H1 (cell line): ENCODE measurements around the gene RPUSD4. TPM values are rescaled to one million over a fixed set of nuclear protein-coding genes. Genes with fewer than 3 reads are reported as not detected.

Experiments used
- CTCF ChIA-PET: fragments of 300-600 bp; sonication (Branson Sonifier 250); formaldehyde crosslinking; loops from one replicate; lab custom pipeline; 2021; ENCODE audit not compliant: partially characterized antibody; lab: Charles Lee
- POLR2A ChIA-PET: fragments of 300-600 bp; sonication (Branson Sonifier 250); formaldehyde crosslinking; loops from one replicate; lab custom pipeline; 2021; ENCODE audit warnings: inconsistent platforms; ENCODE audit not compliant: partially characterized antibody; lab: Charles Lee
- DNase-seq, 2 experiments: peaks; one replicate each; pipeline versions ENCODE4 v3.0.0 to v3.0.0-alpha.2; 2010 to 2022; ENCODE audit warnings: low spot score in 2 of 2, low read depth in 1 of 2, mixed read lengths in 1 of 2
- FAIRE-seq: peaks from 2 replicates; lab custom pipeline; 2011; peaks lifted over from hg19 to GRCh38; lab: Jason Lieb, UNC
- H2AFZ ChIP-seq: 2 replicates; pipeline ENCODE4 v1.8.1; 2012; ENCODE audit warnings: low read length, inconsistent platforms
- H2AK5ac ChIP-seq: 2 replicates; pipeline ENCODE4 v1.6.1; 2013; ENCODE audit warnings: low read depth, low read length
- H2BK120ac ChIP-seq: replicated peaks from 2 replicates; pipeline ENCODE3; 2013; ENCODE audit warnings: low read depth, low read length, inconsistent platforms
- H2BK12ac ChIP-seq: 2 replicates; pipeline ENCODE4 v1.6.1; 2013; ENCODE audit warnings: low read depth, low read length
- H2BK15ac ChIP-seq: 2 replicates; pipeline ENCODE4 v1.6.1; 2013; ENCODE audit warnings: low read length
- H2BK20ac ChIP-seq: 2 replicates; pipeline ENCODE4 v1.6.1; 2013; ENCODE audit warnings: low read length
- H2BK5ac ChIP-seq: 2 replicates; pipeline ENCODE4 v1.6.1; 2013; ENCODE audit warnings: low read depth, low read length
- H3K14ac ChIP-seq: 2 replicates; pipeline ENCODE4 v1.6.1; 2013; ENCODE audit warnings: inconsistent platforms; ENCODE audit not compliant: insufficient read length
- H3K18ac ChIP-seq: 2 replicates; pipeline ENCODE4 v1.6.1; 2013; ENCODE audit warnings: low read length; ENCODE audit errors: extremely low read depth
- H3K23ac ChIP-seq: 2 replicates; pipeline ENCODE4 v1.6.1; 2013; ENCODE audit warnings: inconsistent platforms; ENCODE audit not compliant: insufficient read length
- H3K23me2 ChIP-seq: 2 replicates; pipeline ENCODE4 v1.6.1; 2013; ENCODE audit warnings: low read depth, low read length
- H3K27ac ChIP-seq: 2 replicates; pipeline ENCODE4 v1.6.1; 2011; ENCODE audit warnings: low read depth, low read length, inconsistent platforms
- H3K27me3 ChIP-seq, 4 experiments: replicated peaks in 1 of 4; 1 replicate in 1 of 4; 2 replicates in 3 of 4; pipeline versions ENCODE4 v1.6.1 to v1.8.1; 2011 to 2013; ENCODE audit warnings: low read length in 3 of 4, mild to moderate bottlenecking in 3 of 4, inconsistent platforms in 2 of 4, mixed read lengths in 2 of 4, moderate library complexity in 1 of 4; ENCODE audit not compliant: control insufficient read depth in 3 of 4, insufficient read depth in 3 of 4; ENCODE audit errors: extremely low read depth in 1 of 4
- H3K36me3 ChIP-seq, 4 experiments: 2 replicates each; pipeline versions ENCODE4 v1.6.1 to v1.8.1; 2011 to 2013; ENCODE audit warnings: mild to moderate bottlenecking in 4 of 4, low read length in 3 of 4, moderate library complexity in 2 of 4, control low read depth in 1 of 4, inconsistent platforms in 1 of 4; ENCODE audit not compliant: insufficient read depth in 4 of 4, control insufficient read depth in 2 of 4
- H3K4ac ChIP-seq: replicated peaks from 2 replicates; pipeline ENCODE3; 2013; ENCODE audit warnings: low read length, low read depth, mixed read lengths, inconsistent platforms; ENCODE audit not compliant: insufficient read length
- H3K4me1 ChIP-seq, 4 experiments: replicated peaks in 1 of 4; 1 replicate in 1 of 4; 2 replicates in 3 of 4; pipeline versions ENCODE4 v1.6.1 to v1.8.1; 2011 to 2013; ENCODE audit warnings: low read length in 3 of 4, inconsistent platforms in 2 of 4, mixed read lengths in 1 of 4; ENCODE audit not compliant: insufficient read depth in 4 of 4, control insufficient read depth in 3 of 4
- H3K4me2 ChIP-seq, 2 experiments: 2 replicates each; pipeline versions ENCODE4 v1.6.1 to v1.8.1; 2011 to 2013; ENCODE audit warnings: low read depth in 2 of 2, low read length in 2 of 2, control low read depth in 1 of 2, inconsistent platforms in 1 of 2, mild to moderate bottlenecking in 1 of 2; ENCODE audit not compliant: insufficient read depth in 1 of 2
- H3K4me3 ChIP-seq, 4 experiments: fragments of 200-600, 300-600 bp in 1 of 4; sonication (generic), shearing (Covaris generic), sonication (Bioruptor Twin) in 1 of 4; 2 replicates each; pipeline versions ENCODE4 v1.5.1 to v1.8.1; 2011 to 2016; ENCODE audit warnings: low read length in 4 of 4, low read depth in 3 of 4, control low read depth in 2 of 4, inconsistent platforms in 2 of 4, mild to moderate bottlenecking in 2 of 4, mixed read lengths in 1 of 4, moderate library complexity in 1 of 4; ENCODE audit not compliant: insufficient read depth in 2 of 4; ENCODE audit errors: extremely low read depth in 1 of 4
- H3K56ac ChIP-seq: replicated peaks from 2 replicates; pipeline ENCODE3; 2013; ENCODE audit warnings: low read depth, mild to moderate bottlenecking, mixed read lengths, low read length, inconsistent platforms; ENCODE audit not compliant: insufficient read length
- H3K79me1 ChIP-seq: 2 replicates; pipeline ENCODE4 v1.6.1; 2013; ENCODE audit warnings: low read depth, low read length, control low read depth
- H3K79me2 ChIP-seq, 2 experiments: 2 replicates each; pipeline versions ENCODE4 v1.6.1 to v1.8.1; 2012 to 2013; ENCODE audit warnings: low read length in 2 of 2, mild to moderate bottlenecking in 2 of 2, inconsistent platforms in 1 of 2; ENCODE audit not compliant: insufficient read depth in 2 of 2, control insufficient read depth in 1 of 2
- H3K9ac ChIP-seq, 4 experiments: replicated peaks in 1 of 4; 1 replicate in 1 of 4; 2 replicates in 3 of 4; pipeline versions ENCODE4 v1.6.1 to v1.8.1; 2011 to 2013; ENCODE audit warnings: low read depth in 3 of 4, low read length in 3 of 4, control low read depth in 2 of 4, mild to moderate bottlenecking in 2 of 4, moderate library complexity in 2 of 4, inconsistent platforms in 1 of 4; ENCODE audit errors: extremely low read depth in 1 of 4
- H3K9me3 ChIP-seq, 2 experiments: 2 replicates each; pipeline versions ENCODE4 v1.6.1 to v1.8.1; 2012 to 2013; ENCODE audit warnings: mild to moderate bottlenecking in 2 of 2, moderate library complexity in 2 of 2, control low read depth in 1 of 2, inconsistent platforms in 1 of 2, low read depth in 1 of 2, low read length in 1 of 2, mixed read lengths in 1 of 2; ENCODE audit not compliant: insufficient read depth in 2 of 2
- H4K20me1 ChIP-seq, 2 experiments: replicated peaks in 1 of 2; 2 replicates each; pipeline versions ENCODE3 to v1.8.1; 2011 to 2013; ENCODE audit warnings: inconsistent platforms in 2 of 2, low read length in 2 of 2, mild to moderate bottlenecking in 1 of 2; ENCODE audit not compliant: insufficient read depth in 2 of 2, control insufficient read depth in 1 of 2
- H4K5ac ChIP-seq: 2 replicates; pipeline ENCODE4 v1.6.1; 2013; ENCODE audit warnings: low read length, low read depth, mixed read lengths, inconsistent platforms; ENCODE audit not compliant: insufficient read length
- H4K8ac ChIP-seq: 2 replicates; pipeline ENCODE4 v1.8.0; 2013; ENCODE audit warnings: mild to moderate bottlenecking, moderate library complexity, low read length, inconsistent platforms; ENCODE audit not compliant: insufficient read depth; ENCODE audit errors: extremely low read depth
- H4K91ac ChIP-seq: replicated peaks from 2 replicates; pipeline ENCODE3; 2013; ENCODE audit warnings: low read length, mixed read lengths, inconsistent platforms; ENCODE audit not compliant: insufficient read length
- MAFK ChIP-seq: IDR thresholded peaks from 2 replicates; pipeline ENCODE4 v1.6.1; 2012; ENCODE audit warnings: low read depth, mild to moderate bottlenecking, improper control_type of control experiment, low read length
- ZNF274 ChIP-seq: IDR thresholded peaks from 2 replicates; pipeline ENCODE4 v1.7.0; 2012; ENCODE audit warnings: low read length, borderline replicate concordance; ENCODE audit errors: extremely low read depth
- WGBS, 2 experiments: shearing (Covaris generic) in 1 of 2; methylation state at CpG; one replicate each; pipeline versions ENCODE4 v1.1.6 to v1.1.7; 2013 to 2015; ENCODE audit warnings: low lambda C conversion rate in 2 of 2, mixed read lengths in 2 of 2, inconsistent platforms in 1 of 2, low coverage in 1 of 2, missing lambda C conversion rate in 1 of 2; ENCODE audit not compliant: insufficient replicate concordance in 2 of 2, insufficient coverage in 1 of 2, insufficient read length in 1 of 2; ENCODE audit errors: extremely low coverage in 1 of 2, missing lambda C conversion rate in 1 of 2; 5-methylcytosine and 5-hydroxymethylcytosine counted together
- polyA plus RNA-seq, 7 experiments: library from polyadenylated mRNA; depleted of rRNA in 3 of 7; stranded (reverse) in 5 of 7; unstranded in 2 of 7; fragments of >200 nt in 5 of 7; fragments of 200-250 nt in 2 of 7; gene quantifications; 1 replicate in 5 of 7; 2 replicates in 1 of 7; 4 replicates in 1 of 7; pipeline versions ENCODE4 v1.2.1 to v1.2.3, GENCODE V29; 2011 to 2013; ENCODE audit warnings: missing spikeins in 2 of 7, mixed read lengths in 2 of 7
- total RNA-seq: library from RNA; stranded (reverse); fragmentation: NEBNext Ultra II Directional; extraction: Animal tissue kit (Norgen Biotek cat#: 25700); gene quantifications from 2 replicates; pipeline ENCODE4 v1.2.1, GENCODE V29; 2021

The RPUSD4 gene
- total and polyA plus RNA-seq, 2 of the 8 experiments (the other 6 are each of a cell fraction or from before 2014, with no cell fraction given), result 36.1 to 50.7 TPM

DNA sequence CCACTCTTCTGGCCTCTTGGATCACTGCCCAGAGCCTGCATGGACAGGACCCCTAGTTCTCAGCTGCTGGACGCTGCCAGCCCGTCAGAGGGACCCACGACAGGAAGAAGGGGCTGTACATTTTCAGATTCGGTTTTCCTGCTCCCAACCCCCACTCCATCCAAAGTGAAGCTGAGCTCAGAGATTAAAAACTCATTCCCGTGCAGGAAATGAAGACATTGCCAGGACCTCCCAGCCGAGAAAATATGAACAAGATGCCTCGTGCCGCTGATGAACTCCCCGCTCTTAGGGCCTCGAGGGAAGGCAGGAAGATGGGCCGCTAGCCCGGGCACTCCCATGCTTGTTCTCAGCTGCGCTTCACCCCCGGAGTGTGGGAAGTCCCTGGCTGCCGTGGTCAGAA lies 36.1 kb downstream of the RPUSD4 start:
- no peaks in the 10 kb centered on the region for H3K36me3 ChIP-seq
- no peak overlapping the region for H2BK20ac ChIP-seq
- H3K27ac ChIP-seq, result no peak overlapping the region
- H3K4me2 ChIP-seq, result no peak overlapping the region
- no peak overlapping the region for H2AK5ac ChIP-seq
- no peak overlapping the region for H2BK15ac ChIP-seq
- no peak overlapping the region for H4K91ac ChIP-seq
- no peaks in the 10 kb centered on the region for H3K79me1 ChIP-seq
- no peaks in the 10 kb centered on the region; the same call in 1 of the 2 replicates for H3K23me2 ChIP-seq
- no peak overlapping the region; the same call in 1 of the 2 replicates for H4K8ac ChIP-seq
- H3K9ac ChIP-seq, result no peak overlapping the region
- ChIA-PET POLR2A (interaction anchor here (1.2 to 1.4 kb wide), 2 partner anchors 15 to 17 kb away, joined by 3 read pairs; no protein-coding TSS in a partner anchor), CTCF (interaction anchor here (1.0 to 1.6 kb wide), 3 partner anchors 11 to 19 kb away, joined by 3 to 8 read pairs (median 5); no protein-coding TSS in a partner anchor)
- DNase-seq (no peak), FAIRE-seq (no peak)
- H2BK12ac ChIP-seq, result no peak overlapping the region
- no peak overlapping the region for H3K18ac ChIP-seq
- no peak overlapping the region for H2BK5ac ChIP-seq
- WGBS, 2 experiments, result 93% methylated on average over 15 of the region's 15 CpGs; no CpG with 5 or more reads in 1 of the 2 experiments
- no peak overlapping the region for H3K4ac ChIP-seq
- H3K23ac ChIP-seq, result no peak overlapping the region
- no peak overlapping the region for H2AFZ ChIP-seq
- no peaks in the 10 kb centered on the region for H3K4me1 ChIP-seq
- no peak overlapping the region for H3K4me3 ChIP-seq
- H4K5ac ChIP-seq, result no peak overlapping the region
- no peaks in the 10 kb centered on the region for H3K9me3 ChIP-seq
- H3K14ac ChIP-seq, result no peak overlapping the region
- TF ChIP-seq MAFK, result no peak
- TF ChIP-seq ZNF274, result no peak
- no peak overlapping the region for H3K56ac ChIP-seq
- H2BK120ac ChIP-seq, result no peak overlapping the region
- no peaks in the 10 kb centered on the region for H3K27me3 ChIP-seq
- no peaks in the 10 kb centered on the region for H3K79me2 ChIP-seq
- no peaks in the 10 kb centered on the region for H4K20me1 ChIP-seq
